AG04450 (cell line): ENCODE data around the gene CLP1. TPM values are rescaled to one million over a fixed set of nuclear protein-coding genes. Genes with fewer than 3 reads are reported as not detected.
A peak's percentile ranks its signal among the peaks of the same experiment; 100 is the strongest.

ENCODE experiments used
- CTCF ChIA-PET: fragments of 300-600, 350-600 bp; formaldehyde crosslinking; extraction: SDS; loops from one replicate; lab custom pipeline; 2022; ENCODE audit warnings: antibody characterized with exemption, inconsistent platforms; lab: Charles Lee
- POLR2A ChIA-PET: fragments of 350-600 bp; formaldehyde crosslinking; extraction: SDS; loops from one replicate; lab custom pipeline; 2021; ENCODE audit warnings: antibody characterized with exemption, inconsistent platforms; lab: Yijun Ruan, JAX
- DNase-seq: peaks from one replicate; pipeline ENCODE4 v3.0.0-alpha.2; 2011; ENCODE audit warnings: low read depth, low spot score
- H3K27ac ChIP-seq: one replicate; pipeline ENCODE4 v1.5.1; 2012; ENCODE audit warnings: low read depth, low read length, control low read depth
- H3K27me3 ChIP-seq: one replicate; pipeline ENCODE4 v1.6.0; 2012; ENCODE audit warnings: low read length; ENCODE audit not compliant: control insufficient read depth, insufficient read depth
- H3K4me3 ChIP-seq: 2 replicates; pipeline ENCODE4 v1.5.1; 2011; ENCODE audit warnings: mild to moderate bottlenecking, low read depth, low read length, control low read depth
- H3K9me3 ChIP-seq: 2 replicates; pipeline ENCODE4 v1.5.1; 2012; ENCODE audit warnings: low read length; ENCODE audit not compliant: control insufficient read depth, insufficient read depth
- CTCF ChIP-seq: IDR thresholded peaks from 2 replicates; pipeline ENCODE4 v1.5.1; 2011; ENCODE audit warnings: low read depth, low read length, control low read depth, inconsistent platforms
- polyA plus RNA-seq: library from polyadenylated mRNA; depleted of rRNA; stranded (reverse); fragments of >200 nt; gene quantifications from 2 replicates; pipeline ENCODE4 v1.2.3, GENCODE V29; 2011; rRNA removed
- small RNA-seq: library from RNA; depleted of rRNA; stranded (forward); fragments of <200 nt; gene quantifications from one replicate; pipeline ENCODE3, GENCODE V24; 2012; ENCODE audit warnings: low read depth; ENCODE audit not compliant: insufficient read length

The CLP1 gene
- polyA plus RNA-seq, 1 experiment: 17.7 TPM

DNA sequence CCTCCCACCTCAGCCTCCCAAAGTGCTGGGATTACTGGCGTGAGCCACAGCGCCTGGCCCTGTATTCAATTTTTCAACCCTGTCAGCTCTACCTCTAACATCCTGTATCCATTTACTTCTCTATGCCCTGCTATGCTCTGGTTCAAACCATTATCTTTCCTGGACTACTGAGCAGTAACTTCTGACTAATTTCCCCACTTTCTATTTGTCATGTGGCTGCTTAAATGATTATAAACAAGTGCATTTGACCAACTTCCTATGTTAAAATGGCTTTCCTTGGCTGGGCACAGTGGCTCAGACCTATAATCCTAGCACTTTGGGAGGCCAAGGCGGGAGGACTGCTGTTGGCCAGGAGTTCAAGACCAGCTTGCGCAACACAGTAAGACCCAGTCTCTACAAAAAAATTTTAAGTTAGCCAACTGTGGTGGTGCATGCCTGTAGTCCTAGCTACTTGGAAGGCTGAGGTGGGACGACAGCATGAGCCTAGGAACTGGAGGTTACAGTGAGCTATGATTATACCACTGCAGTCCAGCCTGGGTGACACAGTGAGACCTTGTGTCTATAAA is 52.3 kb downstream of the CLP1 start:
- peak overlapping the region; percentile 21 for H3K27ac ChIP-seq
- ChIA-PET CTCF (interaction anchor here (1.3 to 1.6 kb wide), 2 partner anchors 91 to 141 kb away, joined by 3 to 4 read pairs; no protein-coding TSS in a partner anchor), POLR2A (interaction anchor here (0.5 kb wide), 1 partner anchor 61 kb away, joined by 3 read pairs; no protein-coding TSS in a partner anchor)
- H3K9me3 ChIP-seq: no peaks in the 10 kb centered on the region
- DNase-seq: no peak
- TF ChIP-seq CTCF: no peak
- H3K27me3 ChIP-seq: no peaks in the 10 kb centered on the region
- no peak overlapping the region for H3K4me3 ChIP-seq

Small RNA genes lying within 50 kb of the gene (small RNA-seq; reads per million reads assigned to genes)
- 41,061 reads per million, percentile 100 among the genes with 10 or more reads in this experiment for gene MIR130A

Other genes with a start within 250 kb of the CLP1 start
- gene SLC43A3, start 230.6 kb upstream of the CLP1 start, polyA plus RNA-seq: 24.4 and 25.1 TPM in 2 replicates
- 0.11 and 0.45 TPM in 2 replicates for gene RTN4RL2, start 197.2 kb upstream of the CLP1 start, polyA plus RNA-seq
- 14.6 and 17.5 TPM in 2 replicates for gene SLC43A1, start 142.1 kb upstream of the CLP1 start, polyA plus RNA-seq
- 76.6 and 82.8 TPM in 2 replicates for gene TIMM10, start 127.0 kb upstream of the CLP1 start, polyA plus RNA-seq
- not detected in 2 replicates for gene SMTNL1, start 120.2 kb upstream of the CLP1 start, polyA plus RNA-seq
- 63.8 and 76.8 TPM in 2 replicates for gene UBE2L6, start 90.1 kb upstream of the CLP1 start, polyA plus RNA-seq
- gene SERPING1, start 60.1 kb upstream of the CLP1 start, polyA plus RNA-seq: 15.2 and 21.1 TPM in 2 replicates
- gene YPEL4, start 7.8 kb upstream of the CLP1 start, polyA plus RNA-seq: 0.83 and 1.1 TPM in 2 replicates
- 56.7 and 64.3 TPM in 2 replicates for gene ZDHHC5, start 10.4 kb downstream of the CLP1 start, polyA plus RNA-seq
- gene MED19, start 54.5 kb downstream of the CLP1 start, polyA plus RNA-seq: 27.5 and 28.8 TPM in 2 replicates
- 84.7 and 91.7 TPM in 2 replicates for gene TMX2, start 54.8 kb downstream of the CLP1 start, polyA plus RNA-seq
- gene SELENOH, start 83.7 kb downstream of the CLP1 start, polyA plus RNA-seq: 94.8 and 104 TPM in 2 replicates
- gene BTBD18, start 94.1 kb downstream of the CLP1 start, polyA plus RNA-seq: not detected in 2 replicates
- 190 and 191 TPM in 2 replicates for gene CTNND1, start 104.0 kb downstream of the CLP1 start, polyA plus RNA-seq